GM11168 (cell line): ENCODE data around the gene HSBP1.

Experiments
- in situ Hi-C: fragments of 300-500 bp; cut with MboI; formaldehyde crosslinking; loops from one replicate; pipeline ENCODE4 v1.12.0; 2022; ENCODE audit warnings: low sequenced_read_pairs; ENCODE audit not compliant: unreplicated experiment

Gene HSBP1

DNA sequence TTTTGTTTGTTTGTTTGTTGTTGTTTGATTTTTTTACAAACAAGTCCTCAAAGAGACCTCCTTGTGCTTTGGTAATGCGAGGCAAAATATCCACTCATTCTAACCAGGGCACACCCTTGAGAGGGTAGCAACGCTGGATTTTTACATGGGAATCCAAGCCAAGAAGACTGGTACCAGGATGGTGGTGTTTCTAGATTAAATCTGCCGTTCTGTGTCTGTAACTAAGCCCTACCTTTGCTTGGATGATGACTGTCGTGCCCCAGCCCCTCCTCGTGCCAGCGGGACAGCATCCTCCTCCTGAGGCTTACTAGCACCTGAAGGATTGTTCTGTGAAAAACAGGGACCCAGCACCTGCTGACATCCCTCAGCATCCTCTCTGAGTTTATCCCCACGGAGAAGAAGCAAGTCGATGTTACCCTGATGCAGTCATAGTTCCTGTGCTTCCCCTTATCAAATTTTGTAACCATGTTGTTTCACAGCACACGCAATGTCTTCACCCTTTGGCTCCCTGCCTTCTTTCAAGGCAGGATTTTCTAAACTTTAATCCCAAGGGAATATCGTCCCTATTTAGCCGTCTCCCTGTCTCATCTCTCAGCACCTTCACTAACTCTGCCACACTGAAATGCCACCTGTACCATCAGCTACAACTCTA lies 5.1 kb upstream of the HSBP1 start:
- in situ Hi-C loops: no loop called here

DNA sequence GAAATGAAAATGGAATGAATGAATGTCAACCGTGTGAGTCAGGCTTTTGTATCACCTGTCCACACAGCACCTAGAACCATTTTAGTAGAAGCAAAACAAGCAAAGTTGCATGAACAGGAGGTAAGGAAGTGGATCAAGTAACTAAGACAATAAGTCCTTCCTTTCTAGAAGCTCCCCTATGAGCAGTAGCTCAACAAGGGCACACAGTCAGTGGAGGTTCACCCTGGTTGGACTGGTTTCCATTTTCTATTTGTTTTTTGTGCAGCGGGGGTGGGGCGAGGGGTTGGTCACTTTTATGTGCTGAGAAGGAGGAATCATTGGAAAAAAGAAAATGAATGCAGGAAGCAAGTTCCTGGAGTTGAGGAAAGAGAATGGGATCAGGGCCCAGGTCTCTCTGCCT lies 4.0 kb upstream of the HSBP1 start:
- in situ Hi-C loops: no loop called here

GRCh38 chr16:83804366-83804765 lies 3.4 kb upstream of the HSBP1 start:
- in situ Hi-C loops: no loop called here

GRCh38 chr16:83806036-83806435 lies 1.7 kb upstream of the HSBP1 start:
- in situ Hi-C loops: no loop called here

DNA sequence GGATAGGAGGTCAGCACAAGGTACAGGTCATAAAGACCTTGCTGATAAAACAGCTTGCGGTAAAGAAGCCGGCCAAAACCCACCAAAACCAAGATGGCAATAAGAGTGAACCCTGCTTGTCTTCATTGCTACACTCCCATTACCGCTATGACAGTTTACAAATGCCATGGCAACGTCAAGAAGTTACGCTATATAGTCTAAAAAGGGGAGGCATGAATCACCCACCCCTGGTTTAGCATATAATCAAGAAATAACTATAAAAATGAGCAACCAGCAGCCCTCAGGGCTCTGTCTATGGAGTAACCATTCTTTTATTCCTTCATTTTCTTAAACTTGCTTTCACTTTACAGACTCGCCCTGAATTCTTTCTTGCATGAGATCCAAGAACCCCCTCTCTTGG lies 1.0 kb upstream of the HSBP1 start:
- in situ Hi-C loops: no loop called here

DNA sequence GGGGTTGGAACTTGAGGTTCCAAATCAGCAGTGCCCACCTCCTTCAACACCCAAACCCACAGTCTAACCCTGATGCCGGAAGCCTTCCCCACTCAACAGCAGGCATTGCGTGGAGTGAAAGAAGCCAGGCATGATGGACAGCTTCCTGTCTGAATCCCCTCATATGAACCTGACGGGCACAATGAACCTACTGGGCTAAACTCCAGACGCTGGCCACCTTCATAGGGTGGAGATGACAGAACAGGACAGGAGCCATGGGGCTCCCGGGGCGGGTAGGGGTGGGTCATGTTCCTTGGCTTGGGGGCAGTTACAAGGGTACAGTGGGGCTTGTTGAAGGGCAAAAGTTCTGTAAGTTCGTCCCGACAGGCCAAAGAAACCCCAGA lies 460 bp upstream of the HSBP1 start:
- in situ Hi-C loops: no loop called here

DNA sequence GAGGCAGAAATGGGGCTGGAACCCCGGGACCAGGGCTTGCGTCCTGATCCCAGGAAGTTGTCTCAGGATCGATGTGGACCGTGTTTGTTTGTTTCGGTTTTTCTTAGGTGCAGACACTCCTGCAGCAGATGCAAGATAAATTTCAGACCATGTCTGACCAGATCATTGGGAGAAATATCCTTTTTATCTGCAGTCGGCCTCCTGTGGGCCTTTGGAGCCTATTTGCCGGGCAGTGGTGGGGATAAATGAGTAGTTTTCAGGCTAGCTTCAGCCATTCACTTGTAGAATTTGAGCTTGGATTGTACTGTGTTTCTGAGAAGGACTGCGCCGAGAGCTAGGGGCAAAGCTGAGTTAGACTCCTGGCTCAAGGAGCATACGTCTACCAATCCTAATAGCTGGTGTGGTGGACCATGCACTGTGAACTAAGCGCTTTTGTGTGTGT lies 816 bp downstream of the HSBP1 start:
- in situ Hi-C loops: no loop called here

DNA sequence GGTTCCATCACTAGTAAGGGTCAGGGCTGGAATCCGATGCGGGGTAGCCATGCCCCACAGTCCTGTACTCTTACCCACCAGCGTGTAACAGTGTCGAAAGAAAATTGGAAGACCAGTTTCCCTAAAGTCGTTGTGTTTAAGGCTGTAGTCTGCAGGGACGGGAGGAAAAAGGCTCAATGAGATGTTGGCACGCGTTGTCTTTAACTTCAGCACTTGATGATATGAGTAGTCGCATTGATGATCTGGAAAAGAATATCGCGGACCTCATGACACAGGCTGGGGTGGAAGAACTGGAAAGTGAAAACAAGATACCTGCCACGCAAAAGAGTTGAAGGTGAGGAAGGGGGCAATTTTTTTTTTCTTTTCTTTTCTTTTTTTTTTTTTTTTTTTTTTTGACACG lies 1.3 kb downstream of the HSBP1 start:
- in situ Hi-C loops: no loop called here

GRCh38 chr16:83810901-83811300 lies 3.1 kb downstream of the HSBP1 start:
- in situ Hi-C loops: no loop called here

GRCh38 chr16:83813823-83814658 lies 6.3 kb downstream of the HSBP1 start:
- in situ Hi-C loops: no loop called here

- in situ Hi-C loops: no loop called here
Observed at GRCh38 chr16:83814659-83814985, 6.8 kb downstream of the HSBP1 start.

DNA sequence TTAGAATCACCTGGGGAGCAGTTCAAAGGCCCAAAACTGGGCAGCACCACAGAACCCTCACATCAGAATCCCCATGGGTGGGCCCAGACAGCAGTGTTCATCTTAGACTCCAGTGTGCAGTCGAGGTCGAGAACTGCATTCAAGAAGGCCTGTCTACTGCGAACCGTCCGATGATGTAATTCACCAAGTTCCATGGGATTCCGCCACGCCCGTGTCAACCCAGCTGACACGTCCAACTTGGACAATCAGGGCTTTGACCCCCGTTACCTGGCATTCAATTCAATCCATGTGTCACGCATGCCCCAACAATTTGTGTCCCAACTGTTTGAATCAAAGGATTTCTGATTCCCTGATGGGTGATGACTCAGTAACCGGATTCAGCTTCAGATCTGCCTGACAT lies 9.2 kb downstream of the HSBP1 start:
- in situ Hi-C loops: no loop called here

- in situ Hi-C loops: no loop called here
Observed at GRCh38 chr16:83818276-83818675, 10.5 kb downstream of the HSBP1 start.

DNA sequence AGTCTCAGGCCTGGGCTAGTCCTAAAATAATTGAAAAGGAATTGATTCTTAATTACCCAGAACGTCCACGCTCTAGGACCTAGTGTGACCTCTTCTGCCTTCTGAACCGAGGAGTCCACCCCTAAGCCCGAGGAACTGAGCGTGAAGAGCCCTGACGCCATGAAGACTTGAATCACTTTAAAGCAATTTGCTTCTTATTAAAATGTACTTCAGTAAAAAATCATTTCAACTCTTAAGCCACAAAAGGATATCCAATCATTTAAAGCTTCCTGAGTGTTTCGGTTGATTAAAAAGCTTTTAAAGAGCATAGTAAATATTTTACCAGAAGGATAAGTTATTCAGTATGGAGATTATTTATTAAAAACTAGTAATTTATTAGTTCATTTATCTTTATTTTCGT lies 11.6 kb downstream of the HSBP1 start:
- in situ Hi-C loops: no loop called here

GRCh38 chr16:83826146-83826913 lies 18.6 kb downstream of the HSBP1 start:
- in situ Hi-C loops: no loop called here

GRCh38 chr16:83830091-83830768 lies 22.5 kb downstream of the HSBP1 start:
- in situ Hi-C loops: no loop called here

GRCh38 chr16:83830769-83831455 lies 23.1 kb downstream of the HSBP1 start:
- in situ Hi-C loops: no loop called here

DNA sequence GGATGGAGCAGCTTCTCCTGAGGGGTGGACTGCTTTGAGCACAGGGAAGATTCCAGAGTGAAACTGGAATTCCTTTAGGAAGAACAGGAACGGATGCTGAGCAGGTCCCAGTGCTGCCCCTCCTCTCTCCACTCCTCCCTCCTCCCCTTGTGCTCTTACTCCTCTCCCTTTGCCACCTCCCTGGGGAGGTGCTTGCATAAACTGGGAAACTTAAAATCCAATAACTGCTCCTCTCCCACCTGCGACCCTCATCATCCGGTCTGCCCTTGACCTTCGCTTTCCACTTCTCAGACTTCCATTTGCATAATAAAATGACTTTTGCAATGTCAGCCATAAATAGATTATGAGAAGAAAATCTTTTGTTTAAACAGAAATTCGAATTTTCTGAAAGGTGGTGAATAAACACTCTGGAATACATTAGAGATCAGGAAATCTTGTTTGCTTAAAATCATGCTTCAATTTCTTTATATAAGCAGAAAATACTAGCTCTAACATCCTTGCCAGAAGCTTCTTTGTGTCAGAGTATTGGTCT lies 23.7 kb downstream of the HSBP1 start:
- in situ Hi-C loops: no loop called here

DNA sequence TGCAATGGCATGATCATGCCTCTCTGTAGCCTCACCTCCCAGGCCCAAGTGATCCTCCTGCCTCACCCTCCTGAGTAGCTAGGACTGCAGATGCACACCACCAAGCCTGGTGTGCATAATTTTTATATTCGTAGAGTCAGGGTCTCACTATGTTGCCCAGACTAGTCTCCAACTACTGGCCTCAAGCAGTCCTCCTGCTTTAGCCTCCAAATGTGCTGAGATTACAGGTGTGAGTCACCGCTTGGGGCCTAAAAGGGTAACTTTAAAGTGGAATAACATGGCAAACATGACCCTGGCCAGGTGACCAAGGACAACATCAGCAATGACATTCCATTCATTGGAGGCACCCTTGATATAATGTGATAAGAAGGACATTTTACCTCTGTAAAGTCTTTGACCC lies 26.1 kb downstream of the HSBP1 start:
- in situ Hi-C loops: no loop called here
